ENCODE measurements around the gene MAN1C1. TPM values are rescaled to one million over a fixed set of nuclear protein-coding genes. Genes with fewer than 3 reads are reported as not detected.
A peak's percentile ranks its signal among the peaks of the same experiment; 100 is the strongest.

Gene MAN1C1
- total RNA-seq, 1 donor from 2014 or later = 22.6 TPM

- no peaks in the 10 kb centered on the region for H3K27me3 Mint-ChIP-seq (ENCODE audit: low read depth)
- H3K36me3 Mint-ChIP-seq (ENCODE audit: low read depth) = no peaks in the 10 kb centered on the region
- no peaks in the 10 kb centered on the region for H3K9me3 Mint-ChIP-seq
- H3K4me1 Mint-ChIP-seq = peaks cover 76% of the 10 kb centered on the region
- no peak for DNase-seq (ENCODE audit: low read depth, low spot score)
- H3K4me3 Mint-ChIP-seq = peak overlapping the region; percentile 86
- TF ChIP-seq CTCF (conservative IDR thresholded peaks at IDR 0.05) = no peak
- H3K27ac Mint-ChIP-seq (ENCODE audit: unreplicated experiment) = peak overlapping the region; percentile 85
Observed at GRCh38 chr1:25800703-25801377, 184.2 kb downstream of the MAN1C1 start.

GRCh38 chr1:25802915-25803314 lies 186.3 kb downstream of the MAN1C1 start:
- no peak for DNase-seq (ENCODE audit: low read depth, low spot score)
- peak; percentile 29 for TF ChIP-seq CTCF (conservative IDR thresholded peaks at IDR 0.05)
- peaks cover 59% of the 10 kb centered on the region for H3K4me1 Mint-ChIP-seq
- no peaks in the 10 kb centered on the region for H3K9me3 Mint-ChIP-seq
- H3K4me3 Mint-ChIP-seq = peak overlapping the region; percentile 74
- no peaks in the 10 kb centered on the region for H3K27me3 Mint-ChIP-seq (ENCODE audit: low read depth)
- peaks cover 3% of the 10 kb centered on the region for H3K36me3 Mint-ChIP-seq (ENCODE audit: low read depth)
- H3K27ac Mint-ChIP-seq (ENCODE audit: unreplicated experiment) = peak overlapping the region; percentile 0

GRCh38 chr1:25803368-25803767 lies 186.8 kb downstream of the MAN1C1 start:
- no peaks in the 10 kb centered on the region for H3K27me3 Mint-ChIP-seq (ENCODE audit: low read depth)
- no peak for DNase-seq (ENCODE audit: low read depth, low spot score)
- peak; percentile 7 for TF ChIP-seq CTCF (conservative IDR thresholded peaks at IDR 0.05)
- H3K9me3 Mint-ChIP-seq = no peaks in the 10 kb centered on the region
- H3K27ac Mint-ChIP-seq (ENCODE audit: unreplicated experiment) = no peak overlapping the region
- no peak overlapping the region for H3K4me3 Mint-ChIP-seq
- peaks cover 3% of the 10 kb centered on the region for H3K36me3 Mint-ChIP-seq (ENCODE audit: low read depth)
- H3K4me1 Mint-ChIP-seq = peaks cover 55% of the 10 kb centered on the region

- Mint-ChIP-seq H3K27me3 (ENCODE audit: low read depth) (no peaks in the 10 kb centered on the region), H3K4me1 (peaks cover 49% of the 10 kb centered on the region), H3K9me3 (no peaks in the 10 kb centered on the region), H3K27ac (ENCODE audit: unreplicated experiment) (no peak overlapping the region), H3K4me3 (peak overlapping the region; percentile 78), H3K36me3 (ENCODE audit: low read depth) (peaks cover 3% of the 10 kb centered on the region)
- TF ChIP-seq CTCF (conservative IDR thresholded peaks at IDR 0.05) = no peak
- no peak for DNase-seq (ENCODE audit: low read depth, low spot score)
Observed at GRCh38 chr1:25804244-25804963, 187.8 kb downstream of the MAN1C1 start.

- DNase-seq (ENCODE audit: low read depth, low spot score) = no peak
- no peak for TF ChIP-seq CTCF (conservative IDR thresholded peaks at IDR 0.05)
- Mint-ChIP-seq H3K27me3 (ENCODE audit: low read depth) (no peaks in the 10 kb centered on the region), H3K36me3 (ENCODE audit: low read depth) (peaks cover 3% of the 10 kb centered on the region), H3K4me1 (peaks cover 44% of the 10 kb centered on the region), H3K4me3 (peak overlapping the region; percentile 78), H3K9me3 (no peaks in the 10 kb centered on the region), H3K27ac (ENCODE audit: unreplicated experiment) (peak overlapping the region; percentile 71)
Observed at GRCh38 chr1:25804964-25805862, 188.6 kb downstream of the MAN1C1 start.

All from neural crest cell (in vitro differentiated cells).